Stimulated activated CD4-positive, alpha-beta T cell treated with anti-CD3 and anti-CD28 coated beads, Interleukin-1b, Interleukin-23, amount 100 ng/mL, for 24 hours (primary cell): ENCODE measurements around the gene ZNF565.
"Not testable (repeated sequence)": the region's sequence is repeated elsewhere in the genome, so short reads cannot be mapped to it uniquely, and the experiment has no call there.

Experiments used
- DNase-seq, 4 experiments: peaks; one replicate each; pipeline ENCODE4 v3.0.0-alpha.2; 2020; ENCODE audit warnings: low read depth in 4 of 4, low spot score in 1 of 4

The ZNF565 gene

GRCh38 chr19:36215276-36216123 is 1.0 kb upstream of the ZNF565 start:
- peak in 1 of 4 experiments; percentile 9 for DNase-seq

- no peak for DNase-seq
These were observed 1.6 kb downstream of the ZNF565 start for GRCh38 chr19:36212895-36213294.

GRCh38 chr19:36210497-36210896 is 4.0 kb downstream of the ZNF565 start:
- no peak for DNase-seq

GRCh38 chr19:36209372-36209771 is 5.1 kb downstream of the ZNF565 start:
- DNase-seq = no peak

GRCh38 chr19:36207605-36208252 is 6.7 kb downstream of the ZNF565 start:
- no peak for DNase-seq

- DNase-seq = no peak
These were observed 11.2 kb downstream of the ZNF565 start for GRCh38 chr19:36203293-36203692.

- DNase-seq = no peak
These were observed 12.8 kb downstream of the ZNF565 start for GRCh38 chr19:36201684-36202083.

- DNase-seq = no peak
These were observed 16.3 kb downstream of the ZNF565 start for GRCh38 chr19:36198119-36198518.

- DNase-seq = no peak
These were observed 18.2 kb downstream of the ZNF565 start for GRCh38 chr19:36196249-36196648.

- not testable (repeated sequence) for DNase-seq
These were observed 27.7 kb downstream of the ZNF565 start for GRCh38 chr19:36186722-36187121.

GRCh38 chr19:36183245-36183628 is 31.2 kb downstream of the ZNF565 start:
- no peak for DNase-seq

GRCh38 chr19:36182612-36183244 is 31.7 kb downstream of the ZNF565 start:
- no peak for DNase-seq

GRCh38 chr19:36179077-36179476 is 35.4 kb downstream of the ZNF565 start:
- not testable (repeated sequence) for DNase-seq

GRCh38 chr19:36173846-36174245 is 40.6 kb downstream of the ZNF565 start:
- DNase-seq = not testable (repeated sequence)

GRCh38 chr19:36172852-36173251 is 41.6 kb downstream of the ZNF565 start:
- DNase-seq = no peak

GRCh38 chr19:36169084-36169760 is 45.2 kb downstream of the ZNF565 start:
- DNase-seq = no peak

- no peak for DNase-seq
These were observed 50.7 kb downstream of the ZNF565 start for GRCh38 chr19:36163813-36164212.

GRCh38 chr19:36160821-36161596 is 53.5 kb downstream of the ZNF565 start:
- no peak for DNase-seq

- no peak for DNase-seq
These were observed 61.3 kb downstream of the ZNF565 start for GRCh38 chr19:36153126-36153525.

- DNase-seq = no peak
These were observed 61.9 kb downstream of the ZNF565 start, which contains the start of gene COX7A1 for GRCh38 chr19:36152352-36153091. COX7A1 (minus strand) TSS chr19:36152447; CDS start chr19:36152407, 40 bp downstream.
